Ureter (tissue), 1 donor: Measurements from ENCODE around the gene CCDC90B. TPM values are rescaled to one million over a fixed set of nuclear protein-coding genes. Genes with fewer than 3 reads are reported as not detected.
"Not testable (repeated sequence)": the region's sequence is repeated elsewhere in the genome, so short reads cannot be mapped to it uniquely, and the experiment has no call there.

Experiments used
- DNase-seq: peaks from one replicate; pipeline ENCODE4 v3.0.0-alpha.2; 2020; ENCODE audit warnings: low spot score
- total RNA-seq: library from RNA; stranded (reverse); gene quantifications from one replicate; pipeline ENCODE4 v1.2.4, GENCODE V29; 2023
- donor health status: DM: yes; HTN: yes; CAD: no.

CCDC90B gene, protein sequence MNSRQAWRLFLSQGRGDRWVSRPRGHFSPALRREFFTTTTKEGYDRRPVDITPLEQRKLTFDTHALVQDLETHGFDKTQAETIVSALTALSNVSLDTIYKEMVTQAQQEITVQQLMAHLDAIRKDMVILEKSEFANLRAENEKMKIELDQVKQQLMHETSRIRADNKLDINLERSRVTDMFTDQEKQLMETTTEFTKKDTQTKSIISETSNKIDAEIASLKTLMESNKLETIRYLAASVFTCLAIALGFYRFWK
- total RNA-seq, result 41.1 TPM

DNA sequence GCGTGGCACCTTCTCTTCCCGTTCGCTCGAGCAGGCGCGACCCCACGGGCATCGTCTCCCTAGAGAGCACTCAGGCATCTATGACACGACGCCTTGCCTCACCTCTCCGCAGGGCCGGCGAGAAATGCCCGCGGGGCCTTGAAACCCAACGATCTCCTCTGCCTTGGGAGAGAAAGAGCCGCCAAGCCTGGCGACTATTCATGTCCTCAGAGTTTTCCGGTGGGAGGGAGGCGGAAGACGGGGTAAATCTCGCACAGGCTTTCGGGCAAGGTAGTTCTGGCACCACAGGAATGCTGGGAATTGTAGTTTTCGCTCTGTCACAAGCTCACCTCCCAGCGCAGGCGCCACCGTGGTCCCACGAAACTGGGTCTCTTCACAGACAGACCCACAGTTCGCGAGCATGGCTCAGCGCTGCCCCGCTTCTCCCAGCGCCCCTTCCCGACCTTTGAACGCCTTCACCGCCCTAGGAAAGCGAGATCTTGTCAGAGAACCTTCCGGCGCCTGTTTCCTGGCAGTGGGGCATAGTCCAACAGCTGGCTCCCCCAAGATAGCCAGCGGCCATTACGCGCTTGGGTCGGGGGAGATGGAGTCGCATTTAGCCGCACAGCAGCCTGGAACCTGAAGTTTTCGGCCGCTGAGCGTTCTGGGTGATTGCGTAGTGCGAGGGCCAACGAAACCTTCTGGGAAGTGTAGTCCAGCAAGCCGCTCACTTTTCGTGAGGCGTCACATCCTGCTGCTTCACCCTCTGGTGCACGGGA, at the start of gene CCDC90B:
Gene CCDC90B (minus strand): TSS at position 597 of the 758 bp plus-strand sequence. CDS start 395 bp downstream, at position 202.
- peak; percentile 97 for DNase-seq

DNA sequence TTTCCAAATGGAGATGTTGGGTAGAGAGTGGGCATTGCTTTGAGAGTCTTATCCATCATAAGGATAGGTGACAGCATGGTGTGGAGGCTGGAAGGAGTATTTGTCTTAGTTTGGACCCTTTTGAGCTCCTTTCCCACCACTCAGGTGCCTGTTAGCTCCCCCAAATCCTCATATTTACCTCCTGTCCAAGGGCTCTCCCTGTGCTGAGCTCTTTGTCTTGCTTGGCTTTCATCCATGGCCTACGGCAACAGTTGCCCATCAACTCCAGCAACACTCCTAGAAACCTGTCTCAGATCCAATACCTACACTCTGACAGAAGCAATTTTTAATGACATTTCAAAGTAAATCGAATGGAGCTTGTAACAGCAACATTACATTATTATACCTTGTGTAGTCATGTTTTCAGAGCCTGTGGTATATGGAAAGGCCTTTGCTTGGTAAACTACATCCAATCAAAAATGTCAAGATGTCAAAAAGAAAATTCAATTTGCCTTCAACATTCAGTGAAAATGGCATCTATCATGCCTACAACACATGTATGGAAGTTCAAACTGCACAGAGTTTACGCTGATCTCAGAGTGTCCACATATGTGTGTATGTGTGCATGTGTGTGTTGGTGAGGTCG, 49.4 kb upstream of the CCDC90B start:
- no peak for DNase-seq

DNA sequence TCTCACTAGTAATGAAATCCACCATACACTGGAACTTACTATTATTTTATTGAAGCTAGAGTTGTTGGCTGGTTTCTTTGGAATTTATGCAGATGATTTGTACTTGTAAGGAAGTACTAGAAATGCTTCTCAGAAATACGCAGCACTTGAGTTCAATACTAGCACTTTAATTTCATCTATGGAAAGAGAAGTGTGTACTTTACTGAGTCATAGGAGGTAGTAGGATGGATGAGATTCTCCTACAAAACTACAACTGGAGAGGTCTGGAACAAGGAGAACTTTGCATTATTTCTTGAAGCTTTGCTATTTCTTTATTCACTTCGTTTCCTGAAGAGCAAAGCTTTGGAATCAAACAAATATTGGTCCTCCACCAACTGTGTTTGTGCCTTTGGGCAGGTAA, 44.1 kb upstream of the CCDC90B start:
- DNase-seq, result no peak

DNA sequence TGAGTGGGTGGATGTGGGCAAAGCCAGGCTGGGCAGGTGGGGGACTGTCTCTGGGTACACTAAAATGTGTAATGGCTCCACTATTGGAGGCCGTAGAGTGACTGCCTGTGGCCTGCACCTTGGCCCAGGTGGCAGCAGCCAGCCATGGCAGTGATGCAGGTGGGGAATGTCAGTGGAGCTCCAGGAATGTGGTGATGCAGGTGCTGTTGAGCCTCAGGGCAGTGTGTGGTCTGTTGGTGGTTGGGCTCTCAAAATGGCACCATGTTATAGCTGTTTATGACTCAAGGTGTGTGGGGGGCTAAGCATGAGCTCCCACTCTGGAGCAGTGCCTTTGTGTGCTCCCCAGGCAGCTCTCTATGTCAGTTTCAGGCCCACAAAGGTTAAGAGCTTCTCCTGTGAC, 40.2 kb upstream of the CCDC90B start:
- DNase-seq, result no peak

DNA sequence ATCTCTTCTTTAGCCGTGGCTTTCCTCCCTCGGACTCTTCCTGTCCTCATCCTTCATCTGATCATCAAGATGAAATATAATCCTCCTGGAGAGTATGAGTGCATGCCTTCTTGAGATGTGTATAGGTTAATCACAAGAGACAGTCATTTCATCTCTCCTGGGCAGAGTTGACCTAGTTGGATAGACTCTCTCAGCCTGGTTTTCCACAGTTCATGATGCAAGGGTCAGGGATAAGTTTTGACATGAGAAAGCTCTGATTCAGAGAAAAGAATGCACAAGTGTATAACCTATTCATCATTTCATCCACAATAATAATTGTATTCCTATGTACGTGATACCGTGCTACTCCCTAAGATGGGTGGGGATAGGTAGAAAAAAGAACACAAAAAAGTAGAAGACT, 33.2 kb upstream of the CCDC90B start:
- no peak for DNase-seq

DNA sequence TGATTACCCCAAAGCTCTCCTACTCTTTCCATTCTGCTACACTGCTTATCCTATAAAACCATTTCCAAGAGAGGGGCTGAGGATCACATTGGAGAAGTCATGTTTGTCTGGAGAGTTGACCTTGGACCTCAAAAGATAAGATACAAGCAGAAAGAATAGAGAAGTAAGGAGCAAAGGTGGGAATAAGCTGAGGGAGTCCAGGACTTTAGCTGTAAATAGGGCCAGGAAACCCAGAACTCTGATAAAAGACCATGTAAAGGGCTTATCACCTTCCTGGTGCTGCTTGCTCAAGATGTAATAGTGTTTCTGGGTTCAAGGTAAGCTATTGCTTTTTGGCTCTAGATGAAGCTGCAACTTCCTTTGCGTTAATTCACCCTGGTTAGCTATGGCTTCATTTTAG, 32.8 kb upstream of the CCDC90B start:
- no peak for DNase-seq

DNA sequence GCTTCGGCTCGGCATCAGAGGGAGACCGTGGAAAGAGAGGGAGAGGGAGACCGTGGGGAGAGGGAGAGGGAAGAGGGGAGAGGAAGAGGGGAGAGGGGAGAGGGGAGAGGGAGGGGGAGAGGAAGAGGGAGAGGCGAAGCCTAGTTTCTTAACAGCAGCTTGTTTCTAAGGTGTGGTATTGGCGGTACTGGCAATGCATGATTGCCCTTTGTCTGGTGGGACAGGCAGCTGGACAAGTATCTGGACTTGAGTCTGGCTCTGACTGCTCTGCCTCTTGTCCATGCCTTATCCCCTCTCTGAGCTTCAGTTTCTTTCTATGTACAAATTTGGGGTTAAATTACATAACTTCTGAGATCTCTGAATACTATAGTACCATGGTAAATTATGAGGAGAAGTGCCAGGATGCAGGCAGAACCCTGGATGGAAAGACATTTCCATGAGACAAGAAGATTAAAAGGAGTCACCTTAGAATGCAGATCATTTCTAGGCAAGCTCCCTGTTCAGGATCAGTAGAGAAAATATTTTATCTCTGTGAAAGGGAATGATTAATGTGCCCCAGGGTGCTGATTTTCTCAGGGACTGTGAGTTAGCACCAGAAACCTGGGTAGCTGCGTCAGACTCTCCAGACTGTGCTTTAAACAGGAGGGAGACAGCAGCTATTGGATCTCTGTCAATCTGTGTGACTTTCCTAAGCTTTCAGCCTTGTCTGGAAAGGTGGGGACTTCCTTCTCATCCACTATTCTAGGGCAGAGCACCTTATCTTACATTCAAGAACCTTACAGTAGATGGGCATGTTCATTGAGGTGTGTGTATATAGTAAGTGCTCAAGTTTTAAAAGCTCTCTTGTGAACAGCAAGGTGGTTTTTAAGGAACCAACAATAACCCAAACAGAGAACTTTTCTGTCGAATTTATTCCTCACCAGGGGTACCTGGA, 31.9 kb upstream of the CCDC90B start:
- DNase-seq, result no peak

DNA sequence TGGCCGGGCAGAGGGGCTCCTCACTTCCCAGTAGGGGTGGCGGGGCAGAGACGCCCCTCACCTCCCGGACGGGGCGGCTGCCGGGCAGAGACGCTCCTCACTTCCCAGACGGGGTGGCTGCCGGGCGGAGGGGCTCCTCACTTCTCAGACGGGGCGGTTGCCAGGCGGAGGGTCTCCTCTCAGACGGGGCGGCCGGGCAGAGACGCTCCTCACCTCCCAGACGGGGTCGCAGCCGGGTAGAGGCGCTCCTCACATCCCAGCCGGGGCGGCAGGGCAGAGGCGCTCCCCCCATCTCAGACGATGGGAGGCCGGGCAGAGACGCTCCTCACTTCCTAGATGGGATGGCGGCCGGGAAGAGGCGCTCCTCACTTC, 30.7 kb upstream of the CCDC90B start:
- not testable (repeated sequence) for DNase-seq

DNA sequence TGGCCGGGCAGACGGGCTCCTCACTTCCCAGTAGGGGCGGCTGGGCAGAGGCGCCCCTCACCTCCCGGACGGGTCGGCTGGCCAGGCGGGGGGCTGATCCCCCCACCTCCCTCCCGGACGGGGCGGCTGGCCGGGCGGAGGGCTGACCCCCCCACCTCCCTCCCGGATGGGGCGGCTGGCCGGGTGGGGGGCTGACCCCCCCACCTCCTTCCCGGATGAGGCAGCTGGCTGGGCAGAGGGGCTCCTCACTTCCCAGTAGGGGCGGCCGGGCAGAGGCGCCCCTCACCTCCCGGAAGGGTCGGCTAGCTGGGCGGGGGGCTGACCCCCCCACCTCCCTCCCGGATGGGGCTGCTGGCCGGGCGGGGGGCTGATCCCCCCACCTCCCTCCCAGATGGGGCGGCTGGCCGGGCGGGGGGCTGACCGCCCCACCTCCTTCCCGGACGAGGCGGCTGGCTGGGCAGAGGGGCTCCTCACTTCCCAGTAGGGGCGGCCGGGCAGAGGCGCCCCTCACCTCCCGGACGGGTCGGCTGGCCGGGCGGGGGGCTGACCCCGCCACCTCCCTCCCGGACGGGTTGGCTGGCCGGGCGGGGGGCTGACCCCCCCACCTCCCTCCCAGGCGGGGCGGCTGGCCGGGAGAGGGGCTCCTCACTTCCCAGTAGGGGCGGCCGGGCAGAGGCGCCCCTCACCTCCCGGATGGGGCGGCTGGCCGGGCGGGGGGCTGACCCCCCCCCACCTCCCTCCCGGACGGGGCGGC, 30.2 kb upstream of the CCDC90B start:
- DNase-seq, result not testable (repeated sequence)

DNA sequence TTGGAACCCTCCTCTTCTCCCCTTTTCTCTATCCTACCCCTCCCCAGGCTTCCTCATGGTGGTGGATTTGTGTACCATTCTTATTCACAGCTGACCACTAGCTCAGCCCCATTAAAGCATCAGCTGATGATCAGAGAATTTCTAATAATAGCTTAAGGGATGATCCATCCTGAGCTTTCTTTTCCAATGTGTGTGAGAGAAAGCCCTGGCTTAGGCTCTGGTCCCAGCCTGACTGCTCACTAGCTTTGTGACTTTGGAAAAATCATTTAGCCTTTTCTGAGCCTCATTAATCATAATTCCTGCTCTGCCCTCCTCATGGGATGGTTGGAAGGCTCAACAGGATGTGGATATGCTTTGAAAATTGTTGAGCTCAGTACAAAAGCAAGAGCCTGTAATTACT, 26.3 kb upstream of the CCDC90B start:
- no peak for DNase-seq

DNA sequence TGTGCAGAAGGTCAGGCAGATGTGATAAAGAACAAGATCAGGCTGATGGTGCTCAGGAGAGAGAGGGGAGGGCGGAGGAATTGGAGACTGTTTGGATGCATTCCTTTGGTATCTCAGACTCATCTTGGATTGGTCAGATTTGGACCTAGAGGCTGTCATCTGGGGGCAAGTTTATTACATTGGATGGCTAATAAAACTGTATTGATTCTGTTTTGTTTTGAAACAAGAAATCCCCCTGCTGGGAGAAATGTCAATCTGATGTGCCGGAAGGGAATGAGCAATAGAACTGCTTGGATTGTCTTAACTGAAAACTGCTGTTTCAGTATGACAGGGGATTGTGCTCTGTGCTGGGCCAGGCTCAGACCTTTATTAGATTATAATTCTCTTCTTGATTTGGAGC, 25.5 kb upstream of the CCDC90B start:
- no peak for DNase-seq

DNA sequence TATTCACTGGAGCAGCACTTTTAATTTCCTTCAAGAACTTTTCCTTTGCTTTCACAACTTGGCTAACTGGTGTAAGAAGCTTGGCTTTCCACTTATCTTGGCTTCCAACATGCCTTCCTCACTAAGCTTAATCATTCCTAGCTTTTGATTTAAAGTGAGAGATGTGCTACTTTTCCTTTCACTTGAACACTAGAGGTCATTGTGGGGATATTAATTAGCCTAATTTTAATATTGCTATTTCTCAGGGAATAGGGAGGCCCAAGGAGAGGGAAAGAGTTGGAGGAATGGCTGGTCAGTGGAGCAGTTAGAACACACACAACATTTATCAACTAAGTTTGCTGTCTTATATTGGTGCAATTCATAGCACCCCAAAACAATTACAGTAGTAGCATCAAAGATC, 24.6 kb upstream of the CCDC90B start:
- DNase-seq, result no peak

DNA sequence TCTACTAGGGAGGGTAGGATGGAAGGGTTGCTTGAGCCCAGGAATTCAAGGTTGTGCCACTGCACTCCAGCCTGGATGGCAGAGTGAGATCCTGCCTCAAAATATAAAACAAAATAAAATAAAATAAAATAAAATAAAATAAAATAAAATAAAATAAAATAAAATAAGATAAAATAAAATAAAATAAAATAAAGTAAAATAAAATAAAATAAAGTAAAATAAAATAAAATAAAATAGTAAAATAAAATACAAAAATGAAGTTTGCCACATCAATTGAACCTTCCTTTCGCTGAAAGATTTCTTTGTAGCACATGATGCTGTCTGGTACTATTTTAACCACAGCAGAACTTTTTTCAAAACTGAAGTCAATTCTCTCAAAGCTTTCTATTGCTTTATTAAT, 22.4 kb upstream of the CCDC90B start:
- not testable (repeated sequence) for DNase-seq

DNA sequence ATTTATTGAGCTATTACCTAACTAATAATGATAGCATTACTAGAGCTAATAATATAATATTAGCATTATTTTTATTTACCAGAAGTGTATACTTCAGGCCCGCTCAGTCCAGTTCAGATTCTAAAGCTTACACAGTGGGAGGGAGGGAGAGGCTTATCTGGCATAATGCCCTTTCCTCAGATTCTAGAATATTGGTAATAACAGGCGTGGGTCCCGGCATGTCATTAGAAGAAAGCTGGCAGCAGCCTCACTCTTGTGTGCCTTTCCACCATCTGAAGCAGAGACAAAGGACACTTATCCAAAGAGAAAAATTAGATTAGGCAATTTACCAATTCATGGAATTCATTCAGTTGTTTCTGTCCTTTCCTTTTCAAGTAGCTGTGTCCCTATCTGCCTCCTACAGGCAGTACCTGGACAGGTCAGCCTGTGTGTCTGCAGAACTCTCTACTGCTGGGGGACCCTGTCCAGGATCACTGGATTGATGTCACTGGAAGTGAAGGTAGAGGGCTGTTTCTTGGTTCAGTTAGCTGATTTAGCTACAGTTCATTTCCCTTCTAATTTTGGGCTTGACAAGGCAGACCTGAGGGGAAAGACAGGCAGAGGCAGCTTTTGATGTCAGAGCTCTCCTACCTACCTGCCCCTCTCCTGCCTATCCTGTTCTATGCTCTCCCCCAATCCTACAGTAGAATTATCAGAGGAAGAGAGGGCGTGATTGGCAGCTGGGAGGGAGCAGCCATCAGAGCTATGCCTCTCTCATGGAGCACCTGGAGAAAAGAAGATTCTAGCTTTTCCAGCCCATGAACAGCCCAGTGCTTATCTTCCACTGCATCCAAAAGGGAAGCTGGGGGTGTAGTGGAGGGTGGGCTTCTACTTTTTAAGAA, 20.3 kb upstream of the CCDC90B start:
- no peak for DNase-seq

DNA sequence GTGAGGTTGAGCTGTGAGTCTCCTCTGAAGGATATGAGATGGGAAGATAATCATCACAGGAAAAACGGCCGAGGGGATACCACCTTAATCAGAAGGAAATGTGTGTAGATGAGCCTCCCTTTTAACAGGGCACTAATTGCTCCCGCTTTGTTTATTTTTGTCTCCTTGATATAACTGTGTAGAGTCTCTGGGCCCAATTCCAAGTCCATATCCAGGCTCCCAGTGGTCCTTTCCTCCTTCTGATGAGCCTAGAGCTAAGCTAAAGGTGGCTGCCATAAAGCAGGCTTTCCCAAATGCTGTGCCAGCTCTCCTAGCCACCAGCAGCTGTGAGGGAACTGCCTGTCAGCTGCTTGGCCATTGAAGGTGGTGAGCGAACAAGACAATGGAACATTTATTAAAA, 17.1 kb upstream of the CCDC90B start:
- no peak for DNase-seq

DNA sequence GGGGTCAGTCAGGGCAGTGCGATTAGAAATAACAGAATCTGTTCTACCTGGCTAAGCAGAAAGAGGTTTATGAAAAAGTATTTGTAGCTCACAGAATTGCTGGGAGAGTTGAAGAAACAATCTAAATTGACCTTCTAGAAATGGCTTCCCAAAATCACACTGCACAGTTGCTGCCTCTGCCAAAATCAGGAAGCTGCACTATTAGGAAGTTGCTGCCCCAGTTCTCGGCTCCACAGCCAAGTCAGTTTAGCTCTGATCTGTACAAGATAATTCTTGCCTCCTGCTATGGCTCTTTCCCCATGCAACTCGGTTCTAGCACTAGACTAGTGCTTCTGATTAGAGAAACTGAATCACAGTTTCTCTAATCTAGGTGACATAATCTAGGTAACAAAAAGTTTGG, 16.0 kb upstream of the CCDC90B start:
- DNase-seq, result no peak

DNA sequence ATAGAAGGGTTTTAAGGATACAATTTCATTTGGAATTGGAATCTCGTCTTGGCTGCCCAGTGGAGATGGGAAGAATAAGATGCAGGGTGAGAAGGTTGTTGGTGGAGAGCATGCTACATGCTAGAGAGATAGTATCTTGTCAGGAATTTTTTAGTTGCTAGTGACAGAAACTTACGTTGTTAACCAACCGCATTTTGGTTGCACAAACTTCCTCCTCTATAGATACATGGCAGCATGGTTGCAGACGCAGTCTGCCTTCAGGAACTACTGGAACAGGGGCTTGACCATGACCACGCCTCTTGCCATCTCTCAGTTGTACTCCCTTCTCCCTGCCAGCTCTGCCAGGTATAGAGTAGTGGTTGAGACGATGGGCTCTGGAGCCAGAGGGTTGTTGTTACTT, 13.5 kb upstream of the CCDC90B start:
- DNase-seq, result no peak

DNA sequence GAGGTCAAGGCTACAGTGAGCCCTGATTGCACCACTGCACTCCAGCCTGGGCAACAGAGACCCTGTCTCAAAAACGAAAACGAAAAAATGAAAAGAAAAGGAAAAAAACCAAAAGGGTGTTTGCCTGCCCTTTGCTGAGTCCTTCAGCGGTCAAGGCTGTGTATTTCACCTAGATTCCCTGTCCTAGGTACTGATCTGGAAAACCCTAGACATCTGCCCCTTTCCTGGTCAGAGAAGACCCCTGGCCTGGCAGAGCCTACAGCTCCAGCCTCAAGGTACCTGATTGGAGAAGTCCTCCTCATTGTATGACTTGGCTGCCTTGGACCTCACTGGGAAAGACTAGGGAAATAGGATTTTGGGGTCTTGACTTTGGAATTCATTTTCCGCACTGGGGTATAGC, 8.0 kb upstream of the CCDC90B start:
- no peak for DNase-seq

DNA sequence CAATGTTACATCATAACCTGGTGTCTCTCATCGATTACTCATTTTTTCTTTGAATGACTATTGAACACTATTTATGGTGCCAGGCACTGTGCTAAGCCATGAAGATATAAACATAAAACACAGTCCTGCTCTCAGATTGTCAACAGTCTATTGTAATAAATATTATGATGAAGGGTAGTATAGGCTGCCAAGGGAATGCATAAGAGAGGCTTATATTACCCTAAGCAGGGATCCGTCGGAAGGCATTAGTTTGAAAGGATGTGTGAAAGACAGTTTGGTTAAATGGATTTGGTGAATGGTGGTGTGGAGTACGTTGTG, 7.2 kb upstream of the CCDC90B start:
- DNase-seq, result no peak

DNA sequence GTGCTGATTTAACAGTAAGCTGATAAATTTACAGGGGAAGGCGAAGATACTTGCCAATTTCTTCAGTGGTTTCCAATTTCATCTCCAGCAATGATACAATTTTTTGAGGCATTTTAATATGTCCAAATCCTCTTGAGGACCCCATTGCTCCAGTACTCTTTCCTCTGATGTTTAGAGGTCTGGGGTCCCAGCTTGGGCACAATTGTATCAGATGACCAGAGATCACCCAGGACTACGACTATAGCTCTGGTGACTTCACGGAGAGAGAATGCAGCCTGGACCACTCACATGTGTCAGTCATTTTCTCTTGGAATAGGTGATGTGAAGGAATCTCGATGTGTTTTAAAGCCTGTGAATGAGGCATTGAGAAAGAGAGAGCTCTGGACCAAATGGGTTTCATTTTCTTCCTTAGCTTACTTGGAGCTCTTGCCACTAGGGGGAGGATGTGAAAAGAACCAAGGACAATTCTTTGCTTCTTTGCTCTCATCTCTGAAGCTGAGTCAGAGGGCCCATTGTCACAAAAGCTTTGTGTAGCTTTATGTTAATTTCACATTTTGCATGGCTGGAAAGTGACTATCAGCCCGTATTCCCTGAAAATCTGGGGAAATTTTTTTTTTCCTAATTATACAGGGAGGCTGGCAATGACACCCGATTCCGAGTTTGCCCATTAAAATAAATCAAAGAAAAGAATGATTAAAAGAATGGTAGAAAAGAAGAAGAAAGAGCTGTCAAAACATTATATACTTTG, 6.7 kb upstream of the CCDC90B start:
- no peak for DNase-seq
